DMS 273 treated with DMSO at 0.1 percent for 48 hours (cell line): ENCODE measurements around the gene RNF148.
"Not testable (repeated sequence)": the region's sequence is repeated elsewhere in the genome, so short reads cannot be mapped to it uniquely, and the experiment has no call there.

Experiments
- DNase-seq: peaks from one replicate; lab custom pipeline; 2025; lab: John Stamatoyannopoulos, UW

Gene RNF148

DNA sequence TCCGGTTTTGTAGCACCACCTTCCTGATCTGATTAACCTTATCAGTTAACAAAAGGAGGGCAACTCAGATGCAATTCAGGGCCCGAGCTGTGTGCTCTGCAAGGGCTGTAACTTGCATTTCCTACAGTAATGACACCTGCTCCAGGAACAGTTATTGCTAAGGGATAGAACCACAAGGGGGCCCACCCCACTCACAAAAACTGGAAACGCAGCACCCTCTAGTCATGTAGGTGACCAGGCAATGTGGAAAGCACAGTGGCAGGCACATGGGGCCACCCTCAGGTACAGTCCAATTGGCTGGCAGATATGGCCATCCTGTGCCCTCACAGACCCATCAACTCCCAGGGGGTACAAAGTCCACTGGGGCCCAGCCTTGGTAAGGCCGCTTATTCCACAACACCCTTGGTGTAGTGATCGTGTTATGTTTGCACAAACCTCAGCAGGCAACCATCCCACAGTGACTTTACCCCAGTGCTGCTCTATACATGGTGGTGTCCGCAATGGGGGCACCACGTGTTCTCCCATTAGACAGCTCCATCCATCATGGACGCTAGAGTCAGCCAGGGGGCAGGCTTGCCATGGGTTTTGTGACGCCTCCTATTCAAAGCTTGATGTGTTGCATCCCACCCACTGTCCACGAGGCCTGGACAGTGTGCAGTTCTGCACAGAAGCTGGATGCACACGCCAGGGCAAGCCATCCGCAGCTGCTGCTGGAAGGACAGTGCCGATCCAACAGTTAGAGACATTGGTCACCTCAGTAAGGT, 13.2 kb downstream of the RNF148 start:
- DNase-seq: no peak

DNA sequence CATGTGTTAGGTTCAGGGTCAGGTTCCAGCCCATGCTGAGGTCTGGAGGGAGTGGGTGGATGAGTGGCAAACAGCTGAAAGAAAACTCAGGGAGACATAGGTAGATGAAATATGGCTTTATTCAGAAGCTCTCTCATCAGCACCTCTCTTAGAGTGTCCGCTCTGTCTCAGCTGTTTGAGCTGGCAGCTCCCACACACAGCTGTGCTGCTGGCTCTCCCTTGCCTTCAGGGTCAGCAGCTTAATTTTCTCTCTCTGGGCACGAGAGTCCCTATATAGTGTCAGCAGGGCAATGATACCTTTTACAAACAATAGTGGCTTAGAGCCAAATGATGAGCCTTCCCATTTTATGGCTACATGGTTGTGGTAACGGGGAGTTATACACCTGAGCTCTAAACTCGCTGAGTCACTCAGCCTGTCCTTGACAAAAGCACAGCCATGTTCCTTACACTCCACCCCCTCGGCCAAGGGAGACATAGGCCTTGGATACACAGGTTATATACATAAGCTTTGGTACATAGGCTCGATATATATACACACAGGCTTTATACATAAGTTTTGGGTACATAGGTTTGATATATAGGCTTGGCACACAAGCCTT, 14.2 kb downstream of the RNF148 start:
- no peak for DNase-seq

DNA sequence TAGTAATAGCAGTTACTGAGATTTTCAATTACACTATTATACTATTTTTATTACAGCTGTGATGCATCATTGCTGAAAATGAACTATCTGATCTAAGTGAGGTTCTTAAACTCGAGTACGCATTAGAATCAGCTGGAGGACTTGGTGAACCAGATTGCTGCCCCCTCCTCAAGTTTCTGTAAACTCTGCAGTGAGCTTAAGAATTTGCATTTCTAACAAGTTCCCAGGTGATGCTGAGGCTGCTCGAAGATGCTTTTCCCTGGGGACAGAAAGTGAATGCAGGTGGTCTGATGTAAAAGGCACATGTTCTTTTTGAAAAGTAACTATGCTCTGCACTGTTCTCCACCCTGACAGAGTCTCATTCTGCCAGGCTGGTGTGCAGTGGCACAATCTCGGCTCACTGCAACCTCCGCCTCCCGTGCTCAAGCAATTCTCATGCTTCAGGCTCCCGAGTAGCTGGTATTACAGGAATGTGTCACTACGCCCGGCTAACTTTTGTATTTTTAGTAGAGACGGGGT, 16.3 kb downstream of the RNF148 start:
- no peak for DNase-seq

DNA sequence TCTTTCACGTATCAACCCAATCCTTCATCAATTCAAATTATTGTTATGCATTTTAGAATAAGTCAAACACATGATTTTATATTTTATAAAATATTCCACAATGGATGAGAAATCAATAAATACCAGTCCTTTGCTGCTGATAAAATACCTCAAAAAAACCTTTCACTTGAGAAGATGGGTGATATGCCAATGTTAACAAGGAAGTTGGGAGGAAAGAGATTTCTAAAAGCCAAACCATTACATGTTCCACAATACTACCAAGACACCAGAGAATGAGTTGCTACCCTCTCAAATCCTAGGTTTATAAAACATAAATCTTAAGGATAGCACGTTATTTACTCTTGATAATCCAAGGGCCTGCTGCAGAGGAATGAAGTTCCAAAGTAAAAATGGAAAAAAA, 18.2 kb downstream of the RNF148 start:
- DNase-seq: no peak

DNA sequence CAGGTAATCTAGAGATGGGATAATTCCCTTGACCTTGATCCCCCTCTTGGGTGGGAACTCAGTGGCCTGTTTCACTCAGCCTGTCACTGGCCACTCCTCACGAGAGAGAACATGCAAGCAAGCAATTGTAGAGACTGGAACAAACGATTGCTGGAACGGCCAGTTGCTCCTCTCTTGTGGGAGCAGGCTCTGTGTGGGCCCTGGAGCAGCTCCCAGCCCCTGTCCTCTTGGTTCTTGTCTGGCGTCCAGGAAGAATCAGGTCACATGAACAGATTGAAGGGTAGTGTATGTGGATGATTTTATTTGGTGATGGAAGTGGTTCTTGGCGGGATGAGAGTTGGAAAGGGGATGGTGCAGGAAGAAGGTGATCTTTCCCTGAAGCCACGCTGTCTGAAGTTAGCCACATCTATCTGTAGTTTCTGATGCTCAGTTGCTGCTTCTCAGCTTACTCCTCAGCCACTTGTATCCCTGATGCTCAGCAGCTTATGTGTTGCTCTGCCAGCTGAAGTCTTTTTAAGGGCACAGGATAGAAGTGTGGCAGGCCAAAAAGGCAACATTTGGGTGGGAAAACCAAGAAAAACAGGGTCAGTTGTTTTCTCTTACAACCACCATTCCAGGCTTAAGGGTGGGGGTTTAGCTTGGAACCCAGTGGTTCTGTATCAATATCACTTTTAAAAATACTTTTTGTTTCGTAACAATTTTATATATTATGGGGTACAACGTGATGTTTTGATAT, 19.7 kb downstream of the RNF148 start:
- DNase-seq: no peak

DNA sequence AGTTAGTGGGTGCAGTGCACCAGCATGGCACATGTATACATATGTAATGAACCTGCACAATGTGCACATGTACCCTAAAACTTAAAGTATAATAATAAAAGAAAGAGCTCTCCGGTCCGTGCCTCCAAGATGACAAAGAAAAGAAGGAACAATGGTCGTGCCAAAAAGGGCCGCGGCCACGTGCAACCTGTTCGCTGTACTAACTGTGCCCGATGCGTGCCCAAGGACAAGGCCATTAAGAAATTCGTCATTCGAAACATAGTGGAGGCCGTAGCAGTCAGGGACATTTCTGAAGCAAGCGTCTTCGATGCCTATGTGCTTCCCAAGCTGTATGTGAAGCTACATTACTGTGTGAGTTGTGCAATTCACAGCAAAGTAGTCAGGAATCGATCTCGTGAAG, 21.5 kb downstream of the RNF148 start:
- DNase-seq: not testable (repeated sequence)

DNA sequence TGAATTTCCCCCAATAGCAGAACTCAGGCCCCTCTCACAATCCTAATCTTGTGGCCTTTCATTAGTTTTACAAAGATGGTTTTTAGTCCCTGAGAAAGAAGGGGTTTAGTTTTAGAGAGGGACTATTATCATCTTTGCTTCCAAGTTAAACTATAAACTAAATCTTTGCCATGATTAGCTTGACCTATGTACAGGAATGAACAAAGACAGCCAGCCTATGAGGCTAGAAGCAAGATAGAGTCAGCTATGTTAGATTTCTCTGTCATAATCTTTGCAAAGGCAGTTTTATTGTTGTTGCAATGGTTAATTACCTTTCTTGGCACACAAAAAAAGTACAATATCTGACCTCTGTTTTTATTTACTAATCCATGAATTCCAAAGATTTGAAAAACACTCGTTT, 22.9 kb downstream of the RNF148 start:
- DNase-seq: no peak

DNA sequence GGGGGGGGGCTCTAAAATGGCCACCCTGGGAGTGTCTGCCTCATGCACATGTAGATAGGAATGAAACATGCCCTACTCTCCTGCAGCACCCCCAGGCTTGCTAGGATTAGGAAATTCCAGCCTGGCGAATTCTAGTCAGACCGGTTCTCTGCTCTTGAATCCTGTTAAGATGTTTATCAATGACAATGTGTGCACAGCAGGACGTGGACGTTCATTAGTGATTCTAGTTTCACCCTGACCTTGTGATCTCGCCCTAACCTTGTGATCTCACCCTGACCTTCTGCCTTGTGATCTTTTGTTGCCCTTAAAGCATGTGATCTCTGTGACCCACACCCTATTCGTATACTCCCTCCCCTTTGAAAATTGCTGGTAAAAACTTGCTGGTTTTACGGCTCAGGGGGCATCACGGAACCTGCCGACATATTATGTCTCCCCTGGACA, 23.4 kb downstream of the RNF148 start:
- not testable (repeated sequence) for DNase-seq

DNA sequence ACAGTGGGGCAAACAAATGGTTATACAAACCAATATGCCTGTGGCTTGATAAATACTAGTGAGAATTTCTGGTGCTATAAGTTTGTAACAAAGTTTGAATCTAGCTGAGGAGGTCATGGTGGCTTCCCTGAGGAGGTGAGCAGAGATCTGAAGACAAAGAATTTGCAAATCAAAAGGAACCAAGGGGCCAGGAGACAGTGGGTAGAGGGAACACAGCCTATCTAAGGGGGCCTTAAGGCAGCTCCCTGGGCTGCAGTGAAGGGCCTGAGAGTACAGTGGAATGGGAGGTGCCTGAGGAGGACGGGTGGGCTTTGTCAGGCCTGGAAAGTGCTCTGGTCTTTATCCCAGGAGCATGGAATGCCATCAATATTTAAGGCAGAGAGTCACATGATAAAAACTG, 25.6 kb downstream of the RNF148 start:
- DNase-seq: no peak

DNA sequence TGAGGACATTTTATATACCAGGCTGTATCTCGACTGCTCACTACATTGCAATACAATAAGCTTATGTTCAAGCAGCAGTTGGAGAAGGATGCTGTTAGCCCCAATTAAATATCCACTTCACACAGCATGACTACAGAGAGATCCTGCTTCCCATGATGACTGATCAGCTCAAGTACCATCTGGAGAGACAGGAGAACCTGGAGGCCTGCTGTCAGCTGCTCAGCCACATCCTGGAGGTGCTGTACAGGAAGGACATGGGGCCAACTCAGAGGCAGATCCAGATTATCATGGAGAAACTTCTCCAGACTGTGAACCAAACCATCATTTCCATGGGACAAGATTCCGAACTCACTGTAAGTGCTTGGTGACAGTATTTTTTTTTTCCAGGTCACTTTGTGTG, 26.3 kb downstream of the RNF148 start:
- no peak for DNase-seq

DNA sequence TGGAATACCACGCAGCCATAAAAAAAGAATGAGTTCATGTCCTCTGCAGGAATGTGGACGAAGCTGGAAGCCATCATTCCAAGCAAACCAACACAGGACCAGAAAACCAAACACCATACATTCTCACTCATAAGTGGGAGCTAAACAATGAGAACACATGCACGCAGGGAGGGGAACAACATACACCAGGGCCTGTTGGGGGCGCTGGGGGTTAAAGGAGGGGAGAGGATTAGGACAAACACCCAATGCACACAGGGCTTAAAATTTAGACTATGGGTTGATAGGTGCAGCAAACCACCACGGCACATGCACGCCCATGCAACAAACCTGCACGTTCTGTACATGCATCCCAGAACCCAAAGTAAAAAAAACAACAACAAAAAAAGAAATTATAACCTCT, 27.1 kb downstream of the RNF148 start:
- DNase-seq: no peak

DNA sequence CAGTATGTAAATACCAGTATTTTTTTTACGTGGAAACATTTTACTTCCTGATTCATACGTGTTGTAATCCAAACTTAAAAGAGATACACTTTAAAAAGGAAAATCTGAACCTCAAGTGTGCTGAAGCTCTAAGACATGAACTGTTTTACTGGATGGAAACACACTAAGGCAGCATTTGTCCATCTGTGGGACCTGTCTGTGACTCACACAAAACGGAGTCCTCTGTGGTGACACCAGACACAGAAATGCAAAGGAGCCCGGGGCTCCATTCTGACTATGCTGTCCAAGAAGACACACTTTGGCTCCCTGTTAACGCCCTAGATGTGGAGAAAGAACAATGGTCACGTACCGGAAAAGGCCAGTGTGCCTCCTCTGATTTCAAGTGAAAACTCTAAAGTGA, 27.7 kb downstream of the RNF148 start:
- no peak for DNase-seq

DNA sequence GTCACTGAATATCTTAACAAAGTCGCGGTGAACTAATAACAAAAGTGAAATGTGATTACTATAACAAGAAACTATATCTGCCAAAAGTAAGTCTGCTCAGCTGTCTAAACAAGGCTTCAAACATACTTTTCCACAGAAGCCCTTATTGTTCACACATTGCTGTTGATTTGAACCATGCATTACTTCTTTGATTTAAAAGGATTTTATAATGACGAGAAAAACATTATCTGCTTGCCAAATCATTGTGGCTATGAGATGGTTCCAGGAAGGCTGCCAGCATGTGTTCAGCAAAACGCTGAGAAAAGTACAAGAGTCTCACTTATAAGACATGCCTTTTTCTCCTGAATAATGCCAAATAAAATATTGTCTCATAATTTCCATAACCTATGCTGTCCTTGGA, 28.2 kb downstream of the RNF148 start:
- DNase-seq: no peak

DNA sequence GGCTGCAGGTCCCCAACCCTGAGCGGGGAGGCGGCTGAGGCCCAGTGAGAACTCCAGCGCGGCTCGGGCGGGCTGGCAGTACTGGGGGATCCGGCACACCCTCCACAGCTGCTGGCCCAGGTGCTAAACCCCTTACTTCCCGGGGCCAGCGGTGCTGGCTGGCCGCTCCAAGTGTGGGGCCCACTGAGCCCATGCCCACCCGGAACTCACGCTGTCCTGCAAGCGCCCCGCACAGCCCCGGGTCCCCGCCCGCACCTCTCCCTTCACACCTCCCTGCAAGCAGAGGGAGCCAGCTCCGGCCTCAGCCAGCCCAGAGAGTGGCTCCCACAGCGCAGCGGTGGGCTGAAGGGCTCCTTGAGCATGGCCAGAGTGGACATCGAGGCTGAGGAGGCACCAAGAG, 28.8 kb downstream of the RNF148 start:
- no peak for DNase-seq

DNA sequence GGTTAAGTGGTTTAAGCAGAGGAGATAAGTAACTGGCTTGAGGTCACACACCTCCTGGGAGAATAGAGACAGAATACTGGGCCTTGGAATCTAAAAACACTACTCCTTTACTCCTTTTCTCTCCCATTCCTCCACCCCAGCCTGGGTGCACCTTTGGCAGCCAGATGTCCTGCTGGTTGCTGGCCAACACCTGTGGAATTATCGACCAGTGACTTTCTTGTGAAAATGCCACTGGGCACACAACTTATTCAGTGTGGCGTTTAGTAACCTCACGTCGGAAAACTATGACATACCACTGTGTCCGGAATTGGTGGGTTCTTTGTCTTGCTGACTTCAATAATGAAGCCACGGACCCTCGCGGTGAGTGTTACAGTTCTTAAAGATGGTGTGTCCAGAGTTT, 30.2 kb downstream of the RNF148 start:
- no peak for DNase-seq

DNA sequence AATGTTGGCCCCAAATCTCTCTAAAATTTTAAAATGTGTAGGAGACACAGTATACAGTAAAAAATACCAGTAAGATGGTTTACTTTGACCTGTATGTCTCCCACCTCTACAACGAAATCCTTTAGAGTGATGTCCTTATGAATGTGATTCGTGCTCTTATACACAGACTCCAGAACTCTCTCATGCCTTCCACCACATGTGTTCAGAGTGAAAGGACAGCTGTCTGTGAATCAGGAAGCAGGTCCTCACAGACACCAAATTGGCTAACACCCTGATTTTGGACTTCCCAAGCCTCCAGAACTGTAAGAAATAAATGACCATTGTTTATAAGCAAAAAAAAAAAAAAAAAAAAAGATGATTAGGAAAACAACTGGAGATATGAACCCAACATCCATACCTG, 39.0 kb downstream of the RNF148 start:
- DNase-seq: no peak

DNA sequence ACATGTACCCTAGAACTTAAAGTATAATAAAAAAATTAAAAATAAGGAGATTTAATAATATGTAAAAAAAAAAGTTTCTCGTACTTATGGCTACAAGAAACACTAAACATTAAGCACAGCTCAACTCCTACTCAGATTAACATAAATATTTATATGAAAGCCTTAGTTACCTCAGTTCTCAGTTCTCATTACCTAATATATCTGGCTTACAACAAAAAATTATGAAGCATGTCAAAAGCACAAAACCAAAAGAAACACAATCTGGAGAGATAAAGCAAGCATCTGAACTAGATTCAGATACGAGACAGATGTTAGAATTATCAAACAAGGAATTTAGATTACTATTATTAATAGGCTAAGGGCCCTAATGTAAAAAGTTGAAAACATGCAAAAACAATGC, 43.9 kb downstream of the RNF148 start:
- DNase-seq: no peak

DNA sequence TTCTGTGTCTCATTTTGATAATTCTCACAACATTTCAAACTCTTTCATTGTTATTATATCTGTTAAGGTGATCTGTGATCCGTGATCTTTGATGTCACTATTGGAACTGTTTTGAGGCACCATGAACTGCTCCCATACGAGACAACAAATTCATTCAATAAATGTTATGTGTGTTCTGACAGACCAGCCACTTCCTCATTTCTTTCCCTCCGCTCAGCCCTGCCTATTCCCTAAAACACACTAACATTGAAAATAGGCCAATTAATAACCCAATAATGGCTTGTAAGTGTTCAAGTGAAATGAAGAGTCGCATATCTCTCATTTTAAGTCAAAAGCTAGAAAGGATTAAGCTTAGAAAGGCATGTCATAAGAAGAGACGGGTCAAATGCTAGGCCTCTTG, 49.0 kb downstream of the RNF148 start:
- no peak for DNase-seq

DNA sequence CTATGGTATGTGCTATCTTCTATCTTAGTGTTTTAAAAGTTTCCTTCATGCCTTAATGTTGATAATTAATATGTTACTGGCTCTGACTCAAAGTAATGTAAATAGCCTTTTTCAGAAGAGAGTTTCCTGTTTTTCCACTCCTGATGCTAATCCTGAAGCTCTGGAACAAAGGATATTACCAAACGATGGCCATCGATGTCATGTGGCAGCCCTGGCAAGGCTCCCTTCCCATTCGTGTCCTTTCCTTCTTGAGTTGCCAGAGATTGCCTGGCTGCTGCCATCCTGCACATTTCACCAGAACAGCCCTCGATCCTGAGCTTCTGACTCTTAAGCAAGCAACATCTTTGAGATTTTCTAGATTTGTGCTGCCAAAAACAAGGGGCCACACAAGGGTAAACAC, 49.8 kb downstream of the RNF148 start:
- DNase-seq: no peak
